ENCODE data around the gene SOS1. TPM values are rescaled to one million over a fixed set of nuclear protein-coding genes. Genes with fewer than 3 reads are reported as not detected.

SOS1 gene
- total and polyA plus RNA-seq, 2 donors from 2014 or later, result 5.5 to 33.4 TPM

- H3K27ac ChIP-seq (ENCODE audit: low read depth in 2 of 2, low read length in 2 of 2), result no peak overlapping the region
- H3K27me3 ChIP-seq (ENCODE audit: control insufficient read depth, insufficient read depth, low read length), result no peaks in the 10 kb centered on the region
- H3K36me3 ChIP-seq (ENCODE audit: control insufficient read depth in 2 of 3, insufficient read depth in 3 of 3, low read length in 3 of 3), result no peaks in the 10 kb centered on the region
- FAIRE-seq, result no peak
- H3K9me3 ChIP-seq (ENCODE audit: control insufficient read depth in 2 of 3, insufficient read depth in 1 of 3, low read length in 3 of 3), result no peaks in the 10 kb centered on the region
- no peak overlapping the region for H3K4me3 ChIP-seq (ENCODE audit: low read length in 3 of 3)
- TF ChIP-seq, protein P1, sequence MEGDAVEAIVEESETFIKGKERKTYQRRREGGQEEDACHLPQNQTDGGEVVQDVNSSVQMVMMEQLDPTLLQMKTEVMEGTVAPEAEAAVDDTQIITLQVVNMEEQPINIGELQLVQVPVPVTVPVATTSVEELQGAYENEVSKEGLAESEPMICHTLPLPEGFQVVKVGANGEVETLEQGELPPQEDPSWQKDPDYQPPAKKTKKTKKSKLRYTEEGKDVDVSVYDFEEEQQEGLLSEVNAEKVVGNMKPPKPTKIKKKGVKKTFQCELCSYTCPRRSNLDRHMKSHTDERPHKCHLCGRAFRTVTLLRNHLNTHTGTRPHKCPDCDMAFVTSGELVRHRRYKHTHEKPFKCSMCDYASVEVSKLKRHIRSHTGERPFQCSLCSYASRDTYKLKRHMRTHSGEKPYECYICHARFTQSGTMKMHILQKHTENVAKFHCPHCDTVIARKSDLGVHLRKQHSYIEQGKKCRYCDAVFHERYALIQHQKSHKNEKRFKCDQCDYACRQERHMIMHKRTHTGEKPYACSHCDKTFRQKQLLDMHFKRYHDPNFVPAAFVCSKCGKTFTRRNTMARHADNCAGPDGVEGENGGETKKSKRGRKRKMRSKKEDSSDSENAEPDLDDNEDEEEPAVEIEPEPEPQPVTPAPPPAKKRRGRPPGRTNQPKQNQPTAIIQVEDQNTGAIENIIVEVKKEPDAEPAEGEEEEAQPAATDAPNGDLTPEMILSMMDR (IDR thresholded peaks at IDR 0.05; ENCODE audit: borderline replicate concordance, extremely low read depth, insufficient read depth), result no peak
- H3K9ac ChIP-seq (ENCODE audit: low read length in 3 of 3), result no peak overlapping the region
- no peaks in the 10 kb centered on the region for H3K4me1 ChIP-seq (ENCODE audit: control insufficient read depth in 2 of 3, insufficient read depth in 2 of 3, low read depth in 1 of 3, low read length in 3 of 3)
- intact Hi-C loops (cut with DNase I), result no loop called here
- DNase-seq, result no peak
Measured at GRCh38 chr2:39154944-39155343, 34.1 kb upstream of the SOS1 start.

DNA sequence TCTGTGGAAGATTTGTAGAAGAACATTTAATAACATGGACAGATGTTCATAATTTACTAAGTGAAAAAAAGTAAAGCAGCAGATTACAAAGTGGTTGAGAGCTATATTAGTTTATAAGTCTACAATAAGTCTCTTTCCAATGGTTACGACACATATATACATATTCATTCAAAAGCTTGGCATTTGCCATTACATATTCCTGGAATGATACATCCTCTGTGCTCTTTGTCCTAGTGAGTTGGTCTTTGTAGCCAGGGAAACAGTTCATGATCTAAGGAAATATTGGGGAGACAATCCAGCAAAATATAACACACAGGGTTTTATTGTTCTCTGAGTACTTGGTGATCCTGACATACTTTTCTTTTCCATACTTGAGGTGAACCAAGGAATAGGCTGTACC lies 32.5 kb upstream of the SOS1 start:
- intact Hi-C loops (cut with DNase I), result no loop called here
- Histone ChIP-seq H3K9me3 (ENCODE audit: control insufficient read depth in 2 of 3, insufficient read depth in 1 of 3, low read length in 3 of 3) (no peaks in the 10 kb centered on the region), H3K27me3 (ENCODE audit: control insufficient read depth, insufficient read depth, low read length) (no peaks in the 10 kb centered on the region), H3K4me1 (ENCODE audit: control insufficient read depth in 2 of 3, insufficient read depth in 2 of 3, low read depth in 1 of 3, low read length in 3 of 3) (no peaks in the 10 kb centered on the region), H3K36me3 (ENCODE audit: control insufficient read depth in 2 of 3, insufficient read depth in 3 of 3, low read length in 3 of 3) (no peaks in the 10 kb centered on the region), H3K4me3 (ENCODE audit: low read length in 3 of 3) (no peak overlapping the region), H3K27ac (ENCODE audit: low read depth in 2 of 2, low read length in 2 of 2) (no peak overlapping the region), H3K9ac (ENCODE audit: low read length in 3 of 3) (no peak overlapping the region)
- DNase-seq (no peak), FAIRE-seq (no peak)
- TF ChIP-seq, protein P1 (IDR thresholded peaks at IDR 0.05; ENCODE audit: borderline replicate concordance, extremely low read depth, insufficient read depth), result no peak

GRCh38 chr2:39152504-39152903 lies 31.7 kb upstream of the SOS1 start:
- FAIRE-seq, result no peak
- no peak overlapping the region for H3K4me3 ChIP-seq (ENCODE audit: low read length in 3 of 3)
- H3K27ac ChIP-seq (ENCODE audit: low read depth in 2 of 2, low read length in 2 of 2), result no peak overlapping the region
- no peak overlapping the region for H3K9ac ChIP-seq (ENCODE audit: low read length in 3 of 3)
- H3K9me3 ChIP-seq (ENCODE audit: control insufficient read depth in 2 of 3, insufficient read depth in 1 of 3, low read length in 3 of 3), result no peaks in the 10 kb centered on the region
- no peaks in the 10 kb centered on the region for H3K27me3 ChIP-seq (ENCODE audit: control insufficient read depth, insufficient read depth, low read length)
- no peaks in the 10 kb centered on the region for H3K36me3 ChIP-seq (ENCODE audit: control insufficient read depth in 2 of 3, insufficient read depth in 3 of 3, low read length in 3 of 3)
- H3K4me1 ChIP-seq (ENCODE audit: control insufficient read depth in 2 of 3, insufficient read depth in 2 of 3, low read depth in 1 of 3, low read length in 3 of 3), result no peaks in the 10 kb centered on the region
- no peak for DNase-seq
- TF ChIP-seq, protein P1 (IDR thresholded peaks at IDR 0.05; ENCODE audit: borderline replicate concordance, extremely low read depth, insufficient read depth), result no peak
- intact Hi-C loops (cut with DNase I), result no loop called here

- Histone ChIP-seq H3K27me3 (ENCODE audit: control insufficient read depth, insufficient read depth, low read length) (no peaks in the 10 kb centered on the region), H3K4me1 (ENCODE audit: control insufficient read depth in 2 of 3, insufficient read depth in 2 of 3, low read depth in 1 of 3, low read length in 3 of 3) (no peaks in the 10 kb centered on the region), H3K27ac (ENCODE audit: low read depth in 2 of 2, low read length in 2 of 2) (no peak overlapping the region), H3K36me3 (ENCODE audit: control insufficient read depth in 2 of 3, insufficient read depth in 3 of 3, low read length in 3 of 3) (no peaks in the 10 kb centered on the region), H3K9ac (ENCODE audit: low read length in 3 of 3) (no peak overlapping the region), H3K4me3 (ENCODE audit: low read length in 3 of 3) (no peak overlapping the region), H3K9me3 (ENCODE audit: control insufficient read depth in 2 of 3, insufficient read depth in 1 of 3, low read length in 3 of 3) (no peaks in the 10 kb centered on the region)
- no peak for FAIRE-seq
- intact Hi-C loops (cut with DNase I), result no loop called here
- DNase-seq, result peak in 2 of 5 donors; percentile 19 to 38
- TF ChIP-seq, protein P1 (IDR thresholded peaks at IDR 0.05; ENCODE audit: borderline replicate concordance, extremely low read depth, insufficient read depth), result no peak
Measured at GRCh38 chr2:39150890-39151497, 30.1 kb upstream of the SOS1 start.
